Measurements from ENCODE around the gene MBP.
A peak's percentile ranks its signal among the peaks of the same experiment; 100 is the strongest.

The MBP gene

GRCh38 chr18:77098029-77098428 is 34.6 kb downstream of the MBP start:
- DNase-seq = no peak

- no peak for DNase-seq
Measured at GRCh38 chr18:77096936-77097886, 35.4 kb downstream of the MBP start.

GRCh38 chr18:77095391-77096371 is 36.9 kb downstream of the MBP start:
- no peak for DNase-seq

- DNase-seq = no peak
Measured at GRCh38 chr18:77093586-77093985, 39.0 kb downstream of the MBP start.

GRCh38 chr18:77093067-77093430 is 39.5 kb downstream of the MBP start:
- DNase-seq = no peak

- no peak for DNase-seq
Measured at GRCh38 chr18:77092104-77093066, 40.2 kb downstream of the MBP start.

- no peak for DNase-seq
Measured at GRCh38 chr18:77091366-77091765, 41.2 kb downstream of the MBP start.

- no peak for DNase-seq
Measured at GRCh38 chr18:77090546-77091174, 41.9 kb downstream of the MBP start.

GRCh38 chr18:77089723-77090285 is 42.8 kb downstream of the MBP start:
- no peak for DNase-seq

GRCh38 chr18:77088963-77089722 is 43.4 kb downstream of the MBP start:
- DNase-seq = no peak

GRCh38 chr18:77087393-77088141 is 45.0 kb downstream of the MBP start:
- DNase-seq = no peak

GRCh38 chr18:77086656-77087392 is 45.8 kb downstream of the MBP start:
- no peak for DNase-seq

- no peak for DNase-seq
Measured at GRCh38 chr18:77086034-77086433, 46.5 kb downstream of the MBP start.

GRCh38 chr18:77084688-77085035 is 47.9 kb downstream of the MBP start:
- DNase-seq = no peak

- DNase-seq = no peak
Measured at GRCh38 chr18:77082316-77082955, 50.1 kb downstream of the MBP start.

GRCh38 chr18:77081390-77081778 is 51.2 kb downstream of the MBP start:
- peak; percentile 60 for DNase-seq

GRCh38 chr18:77079954-77080682 is 52.5 kb downstream of the MBP start:
- no peak for DNase-seq

GRCh38 chr18:77079088-77079487 is 53.5 kb downstream of the MBP start:
- DNase-seq = no peak
